Nephron (organoid): ENCODE data around the gene CLDND1.

Source experiments
- H3K27ac Mint-ChIP-seq, 3 experiments: 2 replicates each; pipeline ENCODE4 v1.8.0; 2020; ENCODE audit warnings: mixed read lengths in 3 of 3, mild to moderate bottlenecking in 2 of 3, moderate library complexity in 1 of 3
- H3K27me3 Mint-ChIP-seq: 2 replicates; pipeline ENCODE4 v1.8.0; 2021; ENCODE audit warnings: low read depth, mild to moderate bottlenecking, moderate library complexity, mixed read lengths
- H3K36me3 Mint-ChIP-seq: 2 replicates; pipeline ENCODE4 v1.8.0; 2020; ENCODE audit warnings: low read depth, mixed read lengths
- H3K4me1 Mint-ChIP-seq: 2 replicates; pipeline ENCODE4 v1.8.0; 2020; ENCODE audit warnings: mixed read lengths
- H3K4me3 Mint-ChIP-seq, 3 experiments: 2 replicates each; pipeline ENCODE4 v1.8.0; 2020; ENCODE audit warnings: mild to moderate bottlenecking in 3 of 3, mixed read lengths in 3 of 3, moderate library complexity in 2 of 3
- H3K9me3 Mint-ChIP-seq: 2 replicates; pipeline ENCODE4 v1.8.0; 2020; ENCODE audit warnings: mixed read lengths
- TF ChIP-seq, protein P1 (sequence below), 3 experiments: fragments of 200-600 bp; sonication (generic); IDR thresholded peaks; one replicate each; pipeline ENCODE4 v1.5.0; 2021; ENCODE audit warnings: antibody characterized with exemption in 3 of 3; ENCODE audit not compliant: unreplicated experiment in 3 of 3

The CLDND1 gene

DNA sequence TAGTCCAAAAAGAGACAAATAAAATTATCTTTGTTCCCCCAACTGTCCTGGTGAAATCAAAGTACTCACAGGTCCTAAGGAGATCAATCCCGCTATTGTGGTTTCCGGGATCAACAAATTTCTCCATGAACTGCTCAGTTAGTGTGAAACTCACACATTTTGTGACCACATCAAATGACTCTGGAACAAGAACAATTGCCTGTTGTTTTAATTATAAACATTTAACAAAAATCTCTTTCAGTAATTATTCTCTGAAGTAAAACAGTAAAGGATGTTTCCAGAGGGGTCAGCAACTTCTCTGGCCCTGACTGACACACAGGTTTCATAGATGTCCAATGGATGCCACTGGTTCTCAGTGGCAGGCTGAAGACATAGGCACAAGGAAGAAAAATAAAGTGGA lies 3.9 kb downstream of the CLDND1 start:
- TF ChIP-seq, protein P1, sequence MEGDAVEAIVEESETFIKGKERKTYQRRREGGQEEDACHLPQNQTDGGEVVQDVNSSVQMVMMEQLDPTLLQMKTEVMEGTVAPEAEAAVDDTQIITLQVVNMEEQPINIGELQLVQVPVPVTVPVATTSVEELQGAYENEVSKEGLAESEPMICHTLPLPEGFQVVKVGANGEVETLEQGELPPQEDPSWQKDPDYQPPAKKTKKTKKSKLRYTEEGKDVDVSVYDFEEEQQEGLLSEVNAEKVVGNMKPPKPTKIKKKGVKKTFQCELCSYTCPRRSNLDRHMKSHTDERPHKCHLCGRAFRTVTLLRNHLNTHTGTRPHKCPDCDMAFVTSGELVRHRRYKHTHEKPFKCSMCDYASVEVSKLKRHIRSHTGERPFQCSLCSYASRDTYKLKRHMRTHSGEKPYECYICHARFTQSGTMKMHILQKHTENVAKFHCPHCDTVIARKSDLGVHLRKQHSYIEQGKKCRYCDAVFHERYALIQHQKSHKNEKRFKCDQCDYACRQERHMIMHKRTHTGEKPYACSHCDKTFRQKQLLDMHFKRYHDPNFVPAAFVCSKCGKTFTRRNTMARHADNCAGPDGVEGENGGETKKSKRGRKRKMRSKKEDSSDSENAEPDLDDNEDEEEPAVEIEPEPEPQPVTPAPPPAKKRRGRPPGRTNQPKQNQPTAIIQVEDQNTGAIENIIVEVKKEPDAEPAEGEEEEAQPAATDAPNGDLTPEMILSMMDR (IDR thresholded peaks at IDR 0.05; ENCODE audit: unreplicated experiment in 3 of 3), result no peak
- Mint-ChIP-seq H3K36me3 (peaks cover 52% of the 10 kb centered on the region), H3K4me1 (peaks cover 21% of the 10 kb centered on the region), H3K27me3 (no peaks in the 10 kb centered on the region), H3K27ac (no peak overlapping the region), H3K9me3 (no peaks in the 10 kb centered on the region), H3K4me3 (peak overlapping the region in 1 of 3 experiments; percentile 51)

DNA sequence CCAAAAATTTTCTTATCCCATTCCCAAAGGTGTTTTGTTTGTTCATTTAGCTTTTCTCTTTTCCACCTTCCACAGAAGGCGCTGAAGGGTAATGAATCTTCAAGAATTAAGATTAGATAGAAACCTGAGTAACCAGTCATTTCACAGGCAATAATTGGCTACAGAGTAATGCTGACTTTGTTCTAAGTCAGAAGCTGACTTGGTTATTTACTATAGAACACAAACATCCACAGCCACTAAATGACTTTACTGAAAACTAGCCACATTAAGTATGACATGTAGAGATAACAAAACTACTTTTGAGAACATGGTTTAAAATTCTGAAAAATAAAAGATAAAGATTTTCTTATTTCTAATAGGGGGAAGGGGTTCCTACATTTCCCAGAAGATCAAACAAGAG lies 7.8 kb downstream of the CLDND1 start:
- TF ChIP-seq, protein P1 (IDR thresholded peaks at IDR 0.05; ENCODE audit: unreplicated experiment in 3 of 3), result no peak

DNA sequence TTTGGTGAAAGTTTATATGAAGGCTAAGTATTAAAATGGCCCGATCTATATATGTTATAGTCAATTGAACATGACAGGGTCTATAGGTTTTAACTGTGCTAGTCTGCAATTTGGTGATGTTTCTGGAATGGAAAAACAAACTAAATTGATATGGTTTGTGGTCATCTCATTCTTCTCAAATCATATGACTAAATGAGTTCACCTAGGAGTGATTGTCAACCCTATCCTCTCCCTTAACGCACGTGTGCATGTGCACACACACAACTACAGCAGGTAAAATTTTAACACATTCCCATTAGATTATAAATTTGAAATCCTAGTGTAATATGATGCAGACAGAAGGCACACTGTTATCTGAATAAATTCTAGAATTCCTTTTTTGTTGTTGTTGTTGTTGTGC lies 9.0 kb downstream of the CLDND1 start:
- Mint-ChIP-seq H3K4me1 (no peaks in the 10 kb centered on the region), H3K9me3 (no peaks in the 10 kb centered on the region), H3K4me3 (no peak overlapping the region), H3K36me3 (peaks cover 35% of the 10 kb centered on the region), H3K27ac (no peak overlapping the region), H3K27me3 (no peaks in the 10 kb centered on the region)
- TF ChIP-seq, protein P1 (IDR thresholded peaks at IDR 0.05; ENCODE audit: unreplicated experiment in 3 of 3), result no peak

More for the DNA sequence above, 7.8 kb downstream of the CLDND1 start:
- no peak overlapping the region for H3K27ac Mint-ChIP-seq
- no peaks in the 10 kb centered on the region for H3K4me1 Mint-ChIP-seq
- no peaks in the 10 kb centered on the region for H3K9me3 Mint-ChIP-seq
- H3K27me3 Mint-ChIP-seq, result no peaks in the 10 kb centered on the region
- no peak overlapping the region for H3K4me3 Mint-ChIP-seq
- H3K36me3 Mint-ChIP-seq, result peaks cover 41% of the 10 kb centered on the region

DNA sequence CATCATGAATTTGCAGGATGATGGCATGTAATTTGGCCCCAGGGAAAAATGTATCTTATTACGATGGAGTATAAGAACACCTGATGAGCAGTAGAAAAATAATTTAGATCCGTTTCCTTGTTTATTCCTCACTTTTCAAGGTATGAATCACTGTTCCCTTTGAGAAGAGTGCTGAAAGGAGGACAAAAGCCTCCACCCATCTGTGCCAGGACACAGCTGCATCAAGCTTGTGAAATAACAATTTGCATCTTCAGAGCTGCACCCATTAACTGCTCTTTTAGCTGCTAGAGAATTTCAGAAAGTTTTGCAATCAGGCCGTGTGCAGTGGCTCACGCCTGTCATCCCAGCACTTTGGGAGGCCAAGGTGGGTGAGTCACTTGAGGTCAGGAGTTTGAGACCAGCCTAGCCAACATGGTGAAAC lies 9.6 kb downstream of the CLDND1 start:
- Mint-ChIP-seq H3K36me3 (peaks cover 30% of the 10 kb centered on the region), H3K4me3 (no peak overlapping the region), H3K9me3 (no peaks in the 10 kb centered on the region), H3K27me3 (no peaks in the 10 kb centered on the region), H3K27ac (no peak overlapping the region), H3K4me1 (no peaks in the 10 kb centered on the region)
- TF ChIP-seq, protein P1 (IDR thresholded peaks at IDR 0.05; ENCODE audit: unreplicated experiment in 3 of 3), result no peak

DNA sequence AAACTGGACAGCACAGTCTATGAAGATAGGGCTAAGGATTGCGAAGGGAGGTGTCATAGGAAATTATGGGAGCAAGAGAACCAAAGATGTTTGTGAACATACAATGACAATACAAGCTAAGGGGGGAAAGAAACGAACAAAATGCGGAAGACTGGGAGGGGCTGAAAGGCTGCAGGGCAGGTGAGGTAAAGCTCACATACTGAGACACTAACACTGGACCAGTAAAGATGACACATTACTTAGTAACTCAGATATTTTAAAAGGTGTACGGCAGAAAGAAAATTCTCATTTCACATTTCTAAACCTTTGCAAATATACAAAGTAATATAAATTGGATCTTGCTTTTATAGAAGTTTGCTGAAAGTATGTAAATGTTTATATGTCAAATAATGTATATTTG lies 10.1 kb downstream of the CLDND1 start:
- H3K27ac Mint-ChIP-seq, result no peak overlapping the region
- TF ChIP-seq, protein P1 (IDR thresholded peaks at IDR 0.05; ENCODE audit: unreplicated experiment in 3 of 3), result no peak
- no peak overlapping the region for H3K4me3 Mint-ChIP-seq
- H3K27me3 Mint-ChIP-seq, result no peaks in the 10 kb centered on the region
- H3K4me1 Mint-ChIP-seq, result no peaks in the 10 kb centered on the region
- H3K9me3 Mint-ChIP-seq, result no peaks in the 10 kb centered on the region
- peaks cover 27% of the 10 kb centered on the region for H3K36me3 Mint-ChIP-seq

DNA sequence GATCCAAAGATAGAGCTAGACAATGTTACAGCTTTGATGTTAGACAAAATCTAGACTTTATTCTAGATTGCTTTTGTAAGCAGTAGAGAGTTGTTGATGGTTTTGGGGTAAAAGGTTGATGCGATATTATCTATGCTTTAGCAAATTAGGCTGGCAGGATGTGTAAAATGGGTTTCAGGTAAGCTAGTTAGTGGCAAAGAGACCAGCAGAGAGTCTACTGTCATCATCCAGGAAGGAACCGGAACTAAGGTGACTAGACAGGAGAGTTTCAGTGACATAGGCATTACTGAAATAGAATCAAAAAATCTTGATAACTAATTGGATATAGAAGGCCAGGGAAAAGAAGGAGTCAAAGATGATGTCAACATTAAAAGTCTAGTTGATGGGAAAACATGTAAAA lies 14.1 kb downstream of the CLDND1 start:
- H3K4me3 Mint-ChIP-seq, result no peak overlapping the region
- TF ChIP-seq, protein P1 (IDR thresholded peaks at IDR 0.05; ENCODE audit: unreplicated experiment in 3 of 3), result no peak
- H3K36me3 Mint-ChIP-seq, result peaks cover 8% of the 10 kb centered on the region
- H3K4me1 Mint-ChIP-seq, result no peaks in the 10 kb centered on the region
- no peaks in the 10 kb centered on the region for H3K9me3 Mint-ChIP-seq
- no peak overlapping the region for H3K27ac Mint-ChIP-seq
- no peaks in the 10 kb centered on the region for H3K27me3 Mint-ChIP-seq
